HUES64 (cell line): ENCODE results near the gene PIR.
A peak's percentile ranks its signal among the peaks of the same experiment; 100 is the strongest.

Experiments
- H3K27ac ChIP-seq: 2 replicates; pipeline ENCODE4 v1.7.0; 2013; ENCODE audit warnings: low read depth, low read length, inconsistent platforms
- H3K27me3 ChIP-seq: 2 replicates; pipeline ENCODE4 v1.6.1; 2013; ENCODE audit warnings: mild to moderate bottlenecking, low read length; ENCODE audit not compliant: insufficient read depth
- H3K36me3 ChIP-seq: 2 replicates; pipeline ENCODE4 v1.6.1; 2013; ENCODE audit warnings: mild to moderate bottlenecking, low read length; ENCODE audit not compliant: insufficient read depth
- H3K4me1 ChIP-seq: 2 replicates; pipeline ENCODE4 v1.6.1; 2013; ENCODE audit warnings: mild to moderate bottlenecking, low read length, moderate library complexity; ENCODE audit not compliant: insufficient read depth
- H3K4me3 ChIP-seq: 2 replicates; pipeline ENCODE4 v1.5.1; 2013; ENCODE audit warnings: mild to moderate bottlenecking, low read length, moderate library complexity
- H3K9ac ChIP-seq: 2 replicates; pipeline ENCODE4 v1.6.1; 2013; ENCODE audit warnings: mild to moderate bottlenecking, low read depth, low read length
- H3K9me3 ChIP-seq: 2 replicates; pipeline ENCODE4 v1.6.1; 2013; ENCODE audit warnings: low read depth, low read length; ENCODE audit not compliant: insufficient read depth
- WGBS: fragments of 150-250, 120-280 bp; methylation state at CpG from one replicate; pipeline ENCODE4 v1.1.7; 2013; ENCODE audit warnings: missing lambda C conversion rate; 5-methylcytosine and 5-hydroxymethylcytosine counted together

The PIR gene

GRCh38 chrX:15345976-15346375 is 147.2 kb downstream of the PIR start:
- Histone ChIP-seq H3K27ac (no peak overlapping the region), H3K9me3 (no peaks in the 10 kb centered on the region), H3K9ac (no peak overlapping the region), H3K36me3 (no peaks in the 10 kb centered on the region), H3K4me1 (no peaks in the 10 kb centered on the region), H3K27me3 (peaks cover 19% of the 10 kb centered on the region), H3K4me3 (no peak overlapping the region)
- WGBS = 84% methylated on average over 3 of the region's 3 CpGs

GRCh38 chrX:15344106-15344505 is 149.0 kb downstream of the PIR start:
- no peak overlapping the region for H3K9ac ChIP-seq
- no peak overlapping the region for H3K27ac ChIP-seq
- H3K4me3 ChIP-seq = no peak overlapping the region
- H3K36me3 ChIP-seq = no peaks in the 10 kb centered on the region
- peaks cover 19% of the 10 kb centered on the region for H3K27me3 ChIP-seq
- H3K9me3 ChIP-seq = no peaks in the 10 kb centered on the region
- no peaks in the 10 kb centered on the region for H3K4me1 ChIP-seq

- WGBS = 88% methylated on average over 3 of the region's 5 CpGs
These were observed 150.1 kb downstream of the PIR start for GRCh38 chrX:15343075-15343476.

GRCh38 chrX:15340867-15341266 is 152.3 kb downstream of the PIR start:
- no peaks in the 10 kb centered on the region for H3K4me1 ChIP-seq
- 87% methylated on average over 2 of the region's 2 CpGs for WGBS
- peaks cover 23% of the 10 kb centered on the region for H3K27me3 ChIP-seq
- H3K27ac ChIP-seq = no peak overlapping the region
- H3K36me3 ChIP-seq = no peaks in the 10 kb centered on the region
- H3K9ac ChIP-seq = no peak overlapping the region
- H3K4me3 ChIP-seq = no peak overlapping the region
- no peaks in the 10 kb centered on the region for H3K9me3 ChIP-seq

More at GRCh38 chrX:15343075-15343476, 150.1 kb downstream of the PIR start:
- H3K9me3 ChIP-seq = no peaks in the 10 kb centered on the region
- H3K4me1 ChIP-seq = no peaks in the 10 kb centered on the region
- H3K9ac ChIP-seq = no peak overlapping the region
- H3K4me3 ChIP-seq = no peak overlapping the region
- H3K27ac ChIP-seq = no peak overlapping the region
- H3K36me3 ChIP-seq = no peaks in the 10 kb centered on the region
- H3K27me3 ChIP-seq = peaks cover 21% of the 10 kb centered on the region

GRCh38 chrX:15336023-15336413 is 157.1 kb downstream of the PIR start:
- H3K27me3 ChIP-seq = peaks cover 4% of the 10 kb centered on the region; the same call in 1 of the 2 replicates
- H3K9ac ChIP-seq = no peak overlapping the region; the same call in 1 of the 2 replicates
- H3K27ac ChIP-seq = no peak overlapping the region
- no peaks in the 10 kb centered on the region for H3K9me3 ChIP-seq
- WGBS = 6% methylated on average over 8 of the region's 10 CpGs
- H3K4me3 ChIP-seq = peak overlapping the region; percentile 95
- no peaks in the 10 kb centered on the region for H3K4me1 ChIP-seq
- peaks cover 17% of the 10 kb centered on the region for H3K36me3 ChIP-seq

- no peaks in the 10 kb centered on the region for H3K9me3 ChIP-seq
- peak within 1 kb of the TSS; percentile 82 for H3K9ac ChIP-seq
- H3K27ac ChIP-seq = peak within 1 kb of the TSS; percentile 60; the same call in 1 of the 2 replicates
- H3K4me3 ChIP-seq = peak within 1 kb of the TSS; percentile 95
- peaks cover 21% of the 10 kb centered on the region for H3K36me3 ChIP-seq
- H3K27me3 ChIP-seq = peaks cover 4% of the 10 kb centered on the region; the same call in 1 of the 2 replicates
- no peaks in the 10 kb centered on the region for H3K4me1 ChIP-seq
- under 1% methylated on average over 67 of the region's 72 CpGs for WGBS
These were observed 157.8 kb downstream of the PIR start, which contains the start of gene PIGA for GRCh38 chrX:15335135-15336022. Gene PIGA (minus strand): TSS chrX:15335523. CDS start chrX:15331930, 3,593 bp downstream.
